Measurements from ENCODE around the gene OR8H3. TPM values are rescaled to one million over a fixed set of nuclear protein-coding genes. Genes with fewer than 3 reads are reported as not detected.
"Not testable (repeated sequence)": the region's sequence is repeated elsewhere in the genome, so short reads cannot be mapped to it uniquely, and the experiment has no call there.

The OR8H3 gene
- polyA plus RNA-seq: not detected

- Mint-ChIP-seq H3K27ac (no peak within 1 kb of the TSS), H3K4me3 (no peak within 1 kb of the TSS), H3K9me3 (peaks cover 3 to 46% (median 21%) of the 10 kb centered on the region in 6 donors), H3K4me1 (no peaks in the 10 kb centered on the region), H3K36me3 (no peaks in the 10 kb centered on the region), H3K27me3 (ENCODE audit: low read depth in 3 of 3) (no peaks in the 10 kb centered on the region)
- DNase-seq: no peak
These were observed at the start of gene OR8H3 for GRCh38 chr11:56122073-56122472. Gene OR8H3 (plus strand): TSS chr11:56122373. CDS start chr11:56122373, 0 bp downstream.

GRCh38 chr11:56089697-56090096, 32.5 kb upstream of the OR8H3 start:
- Mint-ChIP-seq H3K9me3 (peaks cover 4 to 40% (median 11%) of the 10 kb centered on the region in 6 donors), H3K4me1 (no peaks in the 10 kb centered on the region), H3K4me3 (no peak overlapping the region), H3K27ac (no peak overlapping the region), H3K36me3 (peaks cover 0 to 4% (median 0%) of the 10 kb centered on the region in 3 donors), H3K27me3 (ENCODE audit: low read depth in 3 of 3) (no peaks in the 10 kb centered on the region)
- no peak for DNase-seq

- H3K4me3 Mint-ChIP-seq: no peak within 1 kb of the TSS
- no peak within 1 kb of the TSS for H3K27ac Mint-ChIP-seq
- H3K36me3 Mint-ChIP-seq: peaks cover 0 to 3% (median 0%) of the 10 kb centered on the region in 3 donors
- DNase-seq: no peak
- H3K27me3 Mint-ChIP-seq (ENCODE audit: low read depth in 3 of 3): no peaks in the 10 kb centered on the region
- H3K9me3 Mint-ChIP-seq: peaks cover 2 to 52% (median 16%) of the 10 kb centered on the region in 6 donors
- no peaks in the 10 kb centered on the region for H3K4me1 Mint-ChIP-seq
These were observed 29.2 kb upstream of the OR8H3 start, which contains the start of gene OR8I2 for GRCh38 chr11:56093008-56093407. Gene OR8I2 (plus strand): TSS chr11:56093308. CDS start chr11:56093308, 0 bp downstream.

GRCh38 chr11:56103210-56103737, 18.9 kb upstream of the OR8H3 start, which contains the start of gene OR8H2:
Gene OR8H2 (plus strand): TSS chr11:56103687. CDS start chr11:56105043, 1,356 bp downstream.
- H3K27me3 Mint-ChIP-seq (ENCODE audit: low read depth in 3 of 3): peaks cover 0 to 1% (median 0%) of the 10 kb centered on the region in 3 donors
- no peak within 1 kb of the TSS for H3K27ac Mint-ChIP-seq

GRCh38 chr11:56140151-56140661, 18.0 kb downstream of the OR8H3 start, which contains the start of gene OR8J3:
Gene OR8J3 (minus strand): TSS chr11:56140201. CDS start chr11:56137718, 2,483 bp downstream.
- no peak for DNase-seq
- Mint-ChIP-seq H3K27me3 (ENCODE audit: low read depth in 3 of 3) (no peaks in the 10 kb centered on the region), H3K4me3 (no peak within 1 kb of the TSS), H3K9me3 (peaks cover 2 to 58% (median 34%) of the 10 kb centered on the region in 6 donors), H3K4me1 (no peaks in the 10 kb centered on the region), H3K36me3 (no peaks in the 10 kb centered on the region), H3K27ac (no peak within 1 kb of the TSS)

More at GRCh38 chr11:56103210-56103737, 18.9 kb upstream of the OR8H3 start, which contains the start of gene OR8H2:
- no peaks in the 10 kb centered on the region for H3K4me1 Mint-ChIP-seq
- peaks cover 20 to 40% (median 30%) of the 10 kb centered on the region in 6 donors for H3K9me3 Mint-ChIP-seq
- H3K4me3 Mint-ChIP-seq: no peak within 1 kb of the TSS
- DNase-seq: no peak
- H3K36me3 Mint-ChIP-seq: peaks cover 0 to 4% (median 0%) of the 10 kb centered on the region in 3 donors

GRCh38 chr11:56143681-56144080, 21.5 kb downstream of the OR8H3 start:
- not testable (repeated sequence) for H3K36me3 Mint-ChIP-seq; H3K4me3 Mint-ChIP-seq; H3K27me3 Mint-ChIP-seq (ENCODE audit: low read depth in 3 of 3); H3K4me1 Mint-ChIP-seq; DNase-seq; H3K27ac Mint-ChIP-seq
- H3K9me3 Mint-ChIP-seq: peaks cover 1 to 47% (median 30%) of the 10 kb centered on the region in 6 donors

- H3K9me3 Mint-ChIP-seq: peaks cover 23 to 78% (median 48%) of the 10 kb centered on the region in 6 donors
- H3K4me3 Mint-ChIP-seq: no peak overlapping the region
- H3K27ac Mint-ChIP-seq: no peak overlapping the region
- H3K27me3 Mint-ChIP-seq (ENCODE audit: low read depth in 3 of 3): peaks cover 0 to 3% (median 0%) of the 10 kb centered on the region in 3 donors
- H3K36me3 Mint-ChIP-seq: peaks cover 0 to 3% (median 0%) of the 10 kb centered on the region in 3 donors
- DNase-seq: no peak
- H3K4me1 Mint-ChIP-seq: no peaks in the 10 kb centered on the region
These were observed 29.2 kb downstream of the OR8H3 start for GRCh38 chr11:56151376-56151775.

- peaks cover 24 to 80% (median 52%) of the 10 kb centered on the region in 6 donors for H3K9me3 Mint-ChIP-seq
- H3K27me3 Mint-ChIP-seq (ENCODE audit: low read depth in 3 of 3): peaks cover 0 to 3% (median 0%) of the 10 kb centered on the region in 3 donors
- no peak overlapping the region for H3K4me3 Mint-ChIP-seq
- DNase-seq: no peak
- no peak overlapping the region for H3K27ac Mint-ChIP-seq
- no peaks in the 10 kb centered on the region for H3K4me1 Mint-ChIP-seq
- H3K36me3 Mint-ChIP-seq: peaks cover 0 to 3% (median 3%) of the 10 kb centered on the region in 3 donors
These were observed 30.2 kb downstream of the OR8H3 start for GRCh38 chr11:56152333-56152732.

GRCh38 chr11:56160217-56160616, 38.0 kb downstream of the OR8H3 start, which contains the start of gene OR8K5:
Gene OR8K5 (minus strand): TSS chr11:56160317. CDS start chr11:56160317, 0 bp downstream.
- Mint-ChIP-seq H3K27me3 (ENCODE audit: low read depth in 3 of 3) (peaks cover 0 to 2% (median 0%) of the 10 kb centered on the region in 3 donors), H3K27ac (no peak within 1 kb of the TSS), H3K4me1 (no peaks in the 10 kb centered on the region), H3K9me3 (peaks cover 12 to 42% (median 26%) of the 10 kb centered on the region in 6 donors), H3K36me3 (peaks cover 0 to 6% (median 0%) of the 10 kb centered on the region in 3 donors), H3K4me3 (no peak within 1 kb of the TSS)
- no peak for DNase-seq

GRCh38 chr11:56163804-56164203, 41.6 kb downstream of the OR8H3 start:
- Mint-ChIP-seq H3K36me3 (no peaks in the 10 kb centered on the region), H3K4me1 (no peaks in the 10 kb centered on the region), H3K9me3 (peaks cover 8 to 38% (median 29%) of the 10 kb centered on the region in 6 donors), H3K4me3 (no peak overlapping the region), H3K27me3 (ENCODE audit: low read depth in 3 of 3) (no peaks in the 10 kb centered on the region), H3K27ac (no peak overlapping the region)
- DNase-seq: no peak

- H3K4me3 Mint-ChIP-seq: no peak overlapping the region
- H3K27ac Mint-ChIP-seq: no peak overlapping the region
- H3K27me3 Mint-ChIP-seq (ENCODE audit: low read depth in 3 of 3): peaks cover 0 to 2% (median 0%) of the 10 kb centered on the region in 3 donors
- peaks cover 0 to 46% (median 35%) of the 10 kb centered on the region in 6 donors for H3K9me3 Mint-ChIP-seq
- H3K4me1 Mint-ChIP-seq: no peaks in the 10 kb centered on the region
- DNase-seq: no peak
- peaks cover 0 to 3% (median 0%) of the 10 kb centered on the region in 3 donors for H3K36me3 Mint-ChIP-seq
These were observed 50.2 kb downstream of the OR8H3 start for GRCh38 chr11:56172256-56172830.

Measured in immature natural killer cell (primary cell).